OCI-LY7 (cell line): Measurements from ENCODE around the gene PRAMEF15.
"Not testable (repeated sequence)": the region's sequence is repeated elsewhere in the genome, so short reads cannot be mapped to it uniquely, and the experiment has no call there.

Experiments
- CTCF ChIP-seq: fragments of 200-600 bp; sonication (generic); conservative IDR thresholded peaks from 2 replicates; pipeline ENCODE4 v1.5.1; 2014; ENCODE audit warnings: mild to moderate bottlenecking, antibody characterized with exemption, low read length, moderate library complexity, mixed read lengths
- EZH2phosphoT487 ChIP-seq: fragments of 200-600 bp; sonication (generic); IDR thresholded peaks from 2 replicates; pipeline ENCODE4 v1.6.1; 2018; ENCODE audit warnings: low read depth, borderline replicate concordance, mild to moderate bottlenecking, mixed run types, antibody characterized with exemption, low read length, moderate library complexity, mixed read lengths

- not testable (repeated sequence) for TF ChIP-seq CTCF, EZH2phosphoT487
These were observed 31.7 kb downstream of the PRAMEF15 start, which contains the start of gene PRAMEF14 for GRCh38 chr1:13347034-13347433.
